Effector memory CD4-positive, alpha-beta T cell (primary cell): ENCODE measurements around the gene SNTG2.

Experiments used
- DNase-seq, 3 donors: peaks; one replicate each; pipeline ENCODE4 v3.0.0-alpha.2; 2020
- H3K27ac ChIP-seq: 2 replicates; pipeline ENCODE4 v1.7.0; 2013; ENCODE audit warnings: mild to moderate bottlenecking, low read length, moderate library complexity; ENCODE audit not compliant: insufficient read depth, poor library complexity, severe bottlenecking
- H3K27me3 ChIP-seq: replicated peaks from 2 replicates; pipeline ENCODE4 v1.7.0; 2013; ENCODE audit warnings: mild to moderate bottlenecking, low read length; ENCODE audit not compliant: insufficient read depth, control insufficient read depth, poor library complexity, severe bottlenecking
- H3K36me3 ChIP-seq: 2 replicates; pipeline ENCODE4 v1.7.0; 2013; ENCODE audit warnings: mild to moderate bottlenecking, low read length, moderate library complexity; ENCODE audit not compliant: control insufficient read depth, insufficient read depth
- H3K4me1 ChIP-seq: 2 replicates; pipeline ENCODE4 v1.7.0; 2013; ENCODE audit warnings: low read length, mild to moderate bottlenecking; ENCODE audit not compliant: control insufficient read depth, insufficient read depth, poor library complexity, severe bottlenecking
- H3K4me3 ChIP-seq: 2 replicates; pipeline ENCODE4 v1.7.0; 2013; ENCODE audit warnings: low read length, low read depth, mild to moderate bottlenecking; ENCODE audit not compliant: insufficient read depth, poor library complexity, severe bottlenecking
- H3K9me3 ChIP-seq: 2 replicates; pipeline ENCODE4 v1.7.0; 2013; ENCODE audit warnings: mild to moderate bottlenecking, low read length, moderate library complexity; ENCODE audit not compliant: control insufficient read depth

SNTG2 gene

GRCh38 chr2:1269812-1270211, 319.2 kb downstream of the SNTG2 start:
- Histone ChIP-seq H3K27me3 (no peaks in the 10 kb centered on the region), H3K27ac (no peak overlapping the region), H3K4me3 (no peak overlapping the region), H3K36me3 (no peaks in the 10 kb centered on the region), H3K4me1 (no peaks in the 10 kb centered on the region), H3K9me3 (no peaks in the 10 kb centered on the region)
- no peak for DNase-seq

- H3K9me3 ChIP-seq = no peaks in the 10 kb centered on the region
- H3K4me1 ChIP-seq = no peaks in the 10 kb centered on the region
- no peak for DNase-seq
- no peaks in the 10 kb centered on the region for H3K36me3 ChIP-seq
- no peak overlapping the region for H3K27ac ChIP-seq
- no peak overlapping the region for H3K4me3 ChIP-seq
- no peaks in the 10 kb centered on the region for H3K27me3 ChIP-seq
These were observed 322.2 kb downstream of the SNTG2 start for GRCh38 chr2:1272835-1273234.

- no peaks in the 10 kb centered on the region for H3K9me3 ChIP-seq
- H3K4me1 ChIP-seq = no peaks in the 10 kb centered on the region
- DNase-seq = no peak
- H3K36me3 ChIP-seq = no peaks in the 10 kb centered on the region
- H3K4me3 ChIP-seq = no peak overlapping the region
- H3K27me3 ChIP-seq = no peaks in the 10 kb centered on the region
- no peak overlapping the region for H3K27ac ChIP-seq
These were observed 327.0 kb downstream of the SNTG2 start for GRCh38 chr2:1277634-1278033.

- H3K4me1 ChIP-seq = no peaks in the 10 kb centered on the region
- no peaks in the 10 kb centered on the region for H3K36me3 ChIP-seq
- H3K27ac ChIP-seq = no peak overlapping the region
- no peaks in the 10 kb centered on the region for H3K9me3 ChIP-seq
- H3K4me3 ChIP-seq = no peak overlapping the region
- H3K27me3 ChIP-seq = no peaks in the 10 kb centered on the region
- DNase-seq = no peak
These were observed 327.5 kb downstream of the SNTG2 start for GRCh38 chr2:1278125-1278524.

- DNase-seq = no peak
- Histone ChIP-seq H3K27ac (no peak overlapping the region), H3K9me3 (no peaks in the 10 kb centered on the region), H3K36me3 (no peaks in the 10 kb centered on the region), H3K4me3 (no peak overlapping the region), H3K4me1 (no peaks in the 10 kb centered on the region), H3K27me3 (no peaks in the 10 kb centered on the region)
These were observed 328.2 kb downstream of the SNTG2 start for GRCh38 chr2:1278861-1279260.

GRCh38 chr2:1282552-1282951, 331.9 kb downstream of the SNTG2 start:
- no peak for DNase-seq
- Histone ChIP-seq H3K4me1 (no peaks in the 10 kb centered on the region), H3K27ac (no peak overlapping the region), H3K27me3 (no peaks in the 10 kb centered on the region), H3K9me3 (no peaks in the 10 kb centered on the region), H3K36me3 (no peaks in the 10 kb centered on the region), H3K4me3 (no peak overlapping the region)

GRCh38 chr2:1283020-1283801, 332.6 kb downstream of the SNTG2 start:
- no peaks in the 10 kb centered on the region for H3K36me3 ChIP-seq
- no peak for DNase-seq

GRCh38 chr2:1283871-1284270, 333.2 kb downstream of the SNTG2 start:
- no peaks in the 10 kb centered on the region for H3K27me3 ChIP-seq
- no peak overlapping the region for H3K4me3 ChIP-seq
- H3K9me3 ChIP-seq = no peaks in the 10 kb centered on the region
- no peak overlapping the region for H3K27ac ChIP-seq
- no peaks in the 10 kb centered on the region for H3K36me3 ChIP-seq
- no peaks in the 10 kb centered on the region for H3K4me1 ChIP-seq
- no peak for DNase-seq

More at GRCh38 chr2:1283020-1283801, 332.6 kb downstream of the SNTG2 start:
- no peaks in the 10 kb centered on the region for H3K4me1 ChIP-seq
- H3K27me3 ChIP-seq = no peaks in the 10 kb centered on the region
- no peaks in the 10 kb centered on the region for H3K9me3 ChIP-seq
- H3K4me3 ChIP-seq = no peak overlapping the region
- no peak overlapping the region for H3K27ac ChIP-seq

GRCh38 chr2:1286929-1287328, 336.3 kb downstream of the SNTG2 start:
- no peaks in the 10 kb centered on the region for H3K4me1 ChIP-seq
- DNase-seq = no peak
- H3K27me3 ChIP-seq = no peaks in the 10 kb centered on the region
- H3K9me3 ChIP-seq = no peaks in the 10 kb centered on the region
- no peaks in the 10 kb centered on the region for H3K36me3 ChIP-seq
- no peak overlapping the region for H3K27ac ChIP-seq
- no peak overlapping the region for H3K4me3 ChIP-seq

GRCh38 chr2:1287427-1287826, 336.8 kb downstream of the SNTG2 start:
- DNase-seq = no peak
- H3K4me1 ChIP-seq = no peaks in the 10 kb centered on the region
- H3K27ac ChIP-seq = no peak overlapping the region
- no peaks in the 10 kb centered on the region for H3K9me3 ChIP-seq
- no peak overlapping the region for H3K4me3 ChIP-seq
- H3K27me3 ChIP-seq = no peaks in the 10 kb centered on the region
- H3K36me3 ChIP-seq = no peaks in the 10 kb centered on the region
